Measurements from ENCODE around the gene FIP1L1. TPM values are rescaled to one million over a fixed set of nuclear protein-coding genes. Genes with fewer than 3 reads are reported as not detected.

The FIP1L1 gene
- total RNA-seq, 2 experiments from 2014 or later = 50.9 to 53.1 TPM

DNA sequence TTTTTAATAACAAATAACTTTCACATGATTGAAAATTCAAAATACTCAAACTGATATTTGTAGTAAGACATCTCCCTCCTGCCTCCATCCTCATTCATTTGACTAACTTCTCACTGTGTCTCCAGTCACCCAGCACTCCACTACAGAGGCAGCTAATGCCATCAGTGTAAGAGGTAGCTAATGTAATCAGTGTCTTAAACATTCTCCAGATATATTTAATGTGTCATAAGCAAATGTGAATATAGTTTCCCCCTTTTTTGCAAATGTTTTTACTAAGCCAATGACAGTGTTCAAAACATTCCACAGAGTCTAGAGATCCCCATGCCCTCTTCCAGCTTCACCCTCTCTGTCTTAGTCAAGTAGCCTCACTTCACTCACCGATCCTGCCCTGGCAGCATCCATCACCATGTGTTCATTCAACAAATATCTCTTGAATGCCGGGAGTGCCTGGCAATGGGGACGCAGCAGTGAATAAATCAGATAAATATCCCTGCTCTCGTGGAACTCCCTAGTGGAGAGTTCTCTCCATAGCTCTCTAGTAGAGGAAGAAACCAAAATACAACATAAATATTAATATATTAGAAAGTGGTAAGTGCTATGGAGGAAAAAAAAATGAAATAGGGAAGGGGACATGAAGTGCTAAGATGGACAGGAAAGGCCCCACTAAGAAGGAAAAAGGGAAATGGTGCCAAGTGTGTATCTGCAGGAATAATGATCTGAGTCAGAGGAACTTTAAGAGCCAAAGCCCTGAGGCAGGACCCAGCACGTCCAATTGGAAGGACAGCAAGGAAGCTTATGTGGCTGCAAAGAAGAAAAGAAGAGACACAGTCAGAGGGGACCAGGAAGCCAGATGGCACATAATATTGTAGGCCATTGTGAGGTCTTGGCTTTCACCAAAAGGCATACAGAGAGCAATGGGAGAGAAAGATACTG is 30.3 kb upstream of the FIP1L1 start:
- Mint-ChIP-seq H3K9me3 (peaks cover 7% of the 10 kb centered on the region), H3K4me3 (no peak overlapping the region), H3K27ac (no peak overlapping the region), H3K27me3 (no peaks in the 10 kb centered on the region), H3K4me1 (ENCODE audit: low read depth) (peaks cover 11% of the 10 kb centered on the region), H3K36me3 (ENCODE audit: low read depth) (peaks cover 90% of the 10 kb centered on the region)
- Histone ChIP-seq H3K27ac (ENCODE audit: low read depth in 1 of 2, low read length in 2 of 2) (no peak overlapping the region), H3K4me3 (ENCODE audit: low read length) (no peak overlapping the region), H3K4me1 (ENCODE audit: insufficient read depth, low read length) (no peaks in the 10 kb centered on the region), H3K27me3 (ENCODE audit: control insufficient read depth in 1 of 2, insufficient read depth in 2 of 2, low read length in 2 of 2) (no peaks in the 10 kb centered on the region), H3K36me3 (ENCODE audit: insufficient read depth, low read length) (peaks cover 13% of the 10 kb centered on the region), H3K9me3 (ENCODE audit: control insufficient read depth in 1 of 2, insufficient read depth in 1 of 2, low read length in 2 of 2) (no peaks in the 10 kb centered on the region)
- CTCF ChIA-PET = no interaction called here
- TF ChIP-seq, protein P1, sequence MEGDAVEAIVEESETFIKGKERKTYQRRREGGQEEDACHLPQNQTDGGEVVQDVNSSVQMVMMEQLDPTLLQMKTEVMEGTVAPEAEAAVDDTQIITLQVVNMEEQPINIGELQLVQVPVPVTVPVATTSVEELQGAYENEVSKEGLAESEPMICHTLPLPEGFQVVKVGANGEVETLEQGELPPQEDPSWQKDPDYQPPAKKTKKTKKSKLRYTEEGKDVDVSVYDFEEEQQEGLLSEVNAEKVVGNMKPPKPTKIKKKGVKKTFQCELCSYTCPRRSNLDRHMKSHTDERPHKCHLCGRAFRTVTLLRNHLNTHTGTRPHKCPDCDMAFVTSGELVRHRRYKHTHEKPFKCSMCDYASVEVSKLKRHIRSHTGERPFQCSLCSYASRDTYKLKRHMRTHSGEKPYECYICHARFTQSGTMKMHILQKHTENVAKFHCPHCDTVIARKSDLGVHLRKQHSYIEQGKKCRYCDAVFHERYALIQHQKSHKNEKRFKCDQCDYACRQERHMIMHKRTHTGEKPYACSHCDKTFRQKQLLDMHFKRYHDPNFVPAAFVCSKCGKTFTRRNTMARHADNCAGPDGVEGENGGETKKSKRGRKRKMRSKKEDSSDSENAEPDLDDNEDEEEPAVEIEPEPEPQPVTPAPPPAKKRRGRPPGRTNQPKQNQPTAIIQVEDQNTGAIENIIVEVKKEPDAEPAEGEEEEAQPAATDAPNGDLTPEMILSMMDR (IDR thresholded peaks at IDR 0.05) = no peak
- intact Hi-C loops (cut with DNase I, micrococcal nuclease) = no loop called here
- ATAC-seq (ENCODE audit: poor library complexity) (no peak), DNase-seq (no peak)
- POLR2A ChIA-PET = no interaction called here

DNA sequence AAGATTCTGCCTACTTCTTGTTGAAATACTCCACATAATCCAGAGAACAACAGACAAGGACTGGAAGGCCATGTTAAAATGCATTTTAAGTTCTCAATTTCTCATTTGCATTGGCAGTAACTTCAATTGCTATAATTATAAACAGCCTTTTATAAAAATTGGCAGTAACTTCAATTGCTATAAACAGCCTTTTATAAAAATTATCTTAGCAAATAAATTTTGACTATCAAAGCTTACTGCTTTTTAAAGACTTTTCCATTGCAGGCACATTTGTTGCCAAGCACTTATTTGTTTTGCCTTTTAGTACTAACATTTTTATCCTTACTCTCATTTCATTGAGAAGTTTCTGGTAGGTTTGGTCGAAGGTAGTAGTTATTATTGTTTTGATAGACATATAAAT is 29.4 kb upstream of the FIP1L1 start:
- Mint-ChIP-seq H3K27me3 (no peaks in the 10 kb centered on the region), H3K4me3 (no peak overlapping the region), H3K9me3 (peaks cover 4% of the 10 kb centered on the region), H3K4me1 (ENCODE audit: low read depth) (peaks cover 11% of the 10 kb centered on the region), H3K27ac (no peak overlapping the region), H3K36me3 (ENCODE audit: low read depth) (peaks cover 90% of the 10 kb centered on the region)
- no peaks in the 10 kb centered on the region for H3K4me1 ChIP-seq (ENCODE audit: insufficient read depth, low read length)
- TF ChIP-seq, protein P1 (IDR thresholded peaks at IDR 0.05) = no peak
- ChIA-PET CTCF (no interaction called here), POLR2A (no interaction called here)
- ATAC-seq (ENCODE audit: poor library complexity) (no peak), DNase-seq (no peak)
- no peak overlapping the region for H3K4me3 ChIP-seq (ENCODE audit: low read length)
- H3K27ac ChIP-seq (ENCODE audit: low read depth in 1 of 2, low read length in 2 of 2) = no peak overlapping the region
- intact Hi-C loops (cut with DNase I, micrococcal nuclease) = no loop called here
- H3K27me3 ChIP-seq (ENCODE audit: control insufficient read depth in 1 of 2, insufficient read depth in 2 of 2, low read length in 2 of 2) = no peaks in the 10 kb centered on the region
- no peaks in the 10 kb centered on the region for H3K9me3 ChIP-seq (ENCODE audit: control insufficient read depth in 1 of 2, insufficient read depth in 1 of 2, low read length in 2 of 2)
- peaks cover 20% of the 10 kb centered on the region for H3K36me3 ChIP-seq (ENCODE audit: insufficient read depth, low read length)

DNA sequence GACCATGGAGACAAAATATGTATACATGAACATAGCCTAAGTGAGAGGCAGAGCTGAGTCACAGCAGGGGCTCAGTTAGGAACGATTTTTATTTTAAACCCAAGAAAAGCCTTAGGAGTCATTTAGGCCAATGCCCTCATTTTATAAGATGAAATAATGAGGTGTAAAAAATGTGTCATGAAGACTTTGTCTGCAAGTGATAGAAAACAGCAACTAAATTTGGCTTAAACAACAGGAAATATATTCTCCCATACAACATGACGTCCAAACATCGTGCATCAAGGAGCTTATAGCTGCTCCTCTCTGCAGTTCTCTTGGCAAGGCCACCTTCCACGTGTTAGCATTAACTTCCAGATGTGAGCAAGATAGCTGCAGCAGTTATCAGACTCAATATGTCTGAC is 28.4 kb upstream of the FIP1L1 start:
- no peak for ATAC-seq (ENCODE audit: poor library complexity)
- no peaks in the 10 kb centered on the region for H3K27me3 ChIP-seq (ENCODE audit: control insufficient read depth in 1 of 2, insufficient read depth in 2 of 2, low read length in 2 of 2)
- TF ChIP-seq, protein P1 (IDR thresholded peaks at IDR 0.05) = no peak
- H3K36me3 ChIP-seq (ENCODE audit: insufficient read depth, low read length) = peaks cover 20% of the 10 kb centered on the region
- H3K9me3 ChIP-seq (ENCODE audit: control insufficient read depth in 1 of 2, insufficient read depth in 1 of 2, low read length in 2 of 2) = peaks cover 0 to 3% of the 10 kb centered on the region in 2 experiments
- intact Hi-C loops (cut with DNase I, micrococcal nuclease) = no loop called here
- no peak overlapping the region for H3K4me3 Mint-ChIP-seq
- DNase-seq = no peak
- no peak overlapping the region for H3K27ac ChIP-seq (ENCODE audit: low read depth in 1 of 2, low read length in 2 of 2)
- ChIA-PET POLR2A (no interaction called here), CTCF (no interaction called here)
- H3K4me3 ChIP-seq (ENCODE audit: low read length) = no peak overlapping the region
- H3K36me3 Mint-ChIP-seq (ENCODE audit: low read depth) = peaks cover 82% of the 10 kb centered on the region
- peaks cover 2% of the 10 kb centered on the region for H3K9me3 Mint-ChIP-seq
- H3K27me3 Mint-ChIP-seq = no peaks in the 10 kb centered on the region
- no peak overlapping the region for H3K27ac Mint-ChIP-seq
- no peaks in the 10 kb centered on the region for H3K4me1 ChIP-seq (ENCODE audit: insufficient read depth, low read length)
- H3K4me1 Mint-ChIP-seq (ENCODE audit: low read depth) = peaks cover 11% of the 10 kb centered on the region
